B cell (primary cell): ENCODE measurements around the gene FAM83B. TPM values are rescaled to one million over a fixed set of nuclear protein-coding genes. Genes with fewer than 3 reads are reported as not detected.

ENCODE experiments used
- ATAC-seq: fragments of 200-7000 bp; cut with Tn5 transposase; one replicate; pipeline ENCODE4 v1.10.0; 2021; ENCODE audit warnings: low read depth, mild to moderate bottlenecking, moderate number of reproducible peaks, moderate library complexity
- CTCF ChIA-PET: fragments of 350-600 bp; sonication (Branson Sonifier 250); formaldehyde crosslinking; loops from one replicate; lab custom pipeline; 2021; ENCODE audit warnings: antibody characterized with exemption, inconsistent platforms; lab: Charles Lee
- POLR2A ChIA-PET: fragments of 350-600 bp; sonication (Branson Sonifier 250); formaldehyde crosslinking; loops from one replicate; lab custom pipeline; 2021; ENCODE audit warnings: antibody characterized with exemption; lab: Charles Lee
- DNase-seq: peaks from one replicate; pipeline ENCODE4 v3.0.0; 2013
- H2AFZ ChIP-seq: 2 replicates; pipeline ENCODE4 v1.6.1; 2012; ENCODE audit warnings: mild to moderate bottlenecking, low read depth, low read length; ENCODE audit not compliant: insufficient read depth, poor library complexity, severe bottlenecking
- H3K27ac ChIP-seq, 2 donors: 1 replicate in 1 of 2; 2 replicates in 1 of 2; pipeline ENCODE4 v1.5.1; 2012 to 2013; ENCODE audit warnings: low read length in 2 of 2, mild to moderate bottlenecking in 2 of 2, moderate library complexity in 1 of 2
- H3K27me3 ChIP-seq, 4 experiments: fragments of 200-600 bp in 1 of 4; sonication (generic) in 1 of 4; replicated peaks in 1 of 4; 1 replicate in 2 of 4; 2 replicates in 2 of 4; pipeline versions ENCODE4 v1.6.1 to v1.7.0; 2013 to 2016; ENCODE audit warnings: low read length in 3 of 4, mild to moderate bottlenecking in 2 of 4, mixed read lengths in 1 of 4, moderate library complexity in 1 of 4; ENCODE audit not compliant: insufficient read depth in 4 of 4, control insufficient read depth in 3 of 4; ENCODE audit errors: control extremely low read depth in 1 of 4
- H3K36me3 ChIP-seq, 2 experiments: replicated peaks in 1 of 2; 1 replicate in 1 of 2; 2 replicates in 1 of 2; pipeline versions ENCODE4 v1.6.1 to v1.7.1; 2013; ENCODE audit warnings: low read length in 1 of 2; ENCODE audit not compliant: insufficient read depth in 2 of 2, control insufficient read depth in 1 of 2; ENCODE audit errors: control extremely low read depth in 1 of 2, extremely low read depth in 1 of 2
- H3K4me1 ChIP-seq, 2 donors: fragments of 200-600 bp in 1 of 2; sonication (generic) in 1 of 2; 1 replicate in 1 of 2; 2 replicates in 1 of 2; pipeline versions ENCODE4 v1.5.1 to v1.6.1; 2013 to 2017; ENCODE audit warnings: low read length in 2 of 2; ENCODE audit not compliant: control insufficient read depth in 2 of 2, insufficient read depth in 2 of 2
- H3K4me2 ChIP-seq: replicated peaks from 2 replicates; pipeline ENCODE3; 2012; ENCODE audit warnings: mild to moderate bottlenecking, low read depth, low read length; ENCODE audit not compliant: poor library complexity, severe bottlenecking
- H3K4me3 ChIP-seq, 5 experiments: fragments of 200-600 bp in 1 of 5; sonication (generic) in 1 of 5; 1 replicate in 3 of 5; 2 replicates in 2 of 5; pipeline versions ENCODE4 v1.5.1 to v1.7.0; 2011 to 2016; ENCODE audit warnings: low read length in 4 of 5, mild to moderate bottlenecking in 4 of 5, low read depth in 2 of 5, control low read depth in 1 of 5, moderate library complexity in 1 of 5; ENCODE audit not compliant: insufficient read depth in 1 of 5; ENCODE audit errors: control extremely low read depth in 1 of 5, extremely low read depth in 1 of 5
- H3K79me2 ChIP-seq: fragments of 200-600 bp; sonication (generic); one replicate; pipeline ENCODE4 v1.6.0; 2016; ENCODE audit warnings: low read length; ENCODE audit not compliant: control insufficient read depth, insufficient read depth
- H3K9ac ChIP-seq: fragments of 200-600 bp; sonication (generic); 2 replicates; pipeline ENCODE4 v1.6.1; 2017; ENCODE audit warnings: mild to moderate bottlenecking, low read length, moderate library complexity
- H3K9me3 ChIP-seq, 3 donors: one replicate each; pipeline versions ENCODE4 v1.6.1 to v1.7.1; 2013; ENCODE audit warnings: low read length in 2 of 3; ENCODE audit not compliant: control insufficient read depth in 2 of 3, insufficient read depth in 1 of 3; ENCODE audit errors: control extremely low read depth in 1 of 3
- H4K20me1 ChIP-seq: 2 replicates; pipeline ENCODE4 v1.6.0; 2012; ENCODE audit warnings: mild to moderate bottlenecking, low read length; ENCODE audit not compliant: insufficient read depth, control insufficient read depth, poor library complexity, severe bottlenecking
- H3K27ac Mint-ChIP-seq: one replicate; pipeline ENCODE4 v1.8.0; 2021; ENCODE audit warnings: mixed read lengths
- H3K27me3 Mint-ChIP-seq: one replicate; pipeline ENCODE4 v1.8.0; 2021; ENCODE audit warnings: mixed read lengths
- H3K4me1 Mint-ChIP-seq: one replicate; pipeline ENCODE4 v1.8.0; 2021; ENCODE audit warnings: mixed read lengths
- H3K4me3 Mint-ChIP-seq: one replicate; pipeline ENCODE4 v1.8.0; 2021; ENCODE audit warnings: mixed read lengths
- H3K9me3 Mint-ChIP-seq: one replicate; pipeline ENCODE4 v1.8.0; 2022; ENCODE audit warnings: mixed read lengths; ENCODE audit not compliant: insufficient read depth
- EZH2 ChIP-seq: IDR thresholded peaks from 2 replicates; pipeline ENCODE4 v1.6.1; 2012; ENCODE audit warnings: borderline replicate concordance, low read depth, mild to moderate bottlenecking, moderate library complexity, low read length; ENCODE audit not compliant: insufficient read depth, poor library complexity, severe bottlenecking
- WGBS: methylation state at CpG from one replicate; pipeline ENCODE4 v1.1.5; 2013; ENCODE audit warnings: missing lambda C conversion rate; ENCODE audit not compliant: insufficient coverage; 5-methylcytosine and 5-hydroxymethylcytosine counted together
- intact Hi-C: fragments of 100-400 bp; cut with micrococcal nuclease; formaldehyde crosslinking; loops from one replicate; pipeline ENCODE4 v1.10.0; 2022
- polyA plus RNA-seq: library from polyadenylated mRNA; depleted of rRNA; stranded (reverse); fragments of >200 nt; gene quantifications from 2 replicates; pipeline ENCODE4 v1.2.3, GENCODE V29; 2012
- total RNA-seq, 2 donors: library from RNA; stranded (reverse); fragments of 120-200 nt in 1 of 2; gene quantifications; 1 replicate in 1 of 2; 2 replicates in 1 of 2; pipeline versions ENCODE4 v1.2.3 to v1.2.4, GENCODE V29; 2013 to 2022
- TF ChIP-seq, protein P1 (sequence below): fragments of 200-600 bp; IDR thresholded peaks from one replicate; pipeline ENCODE4 v1.8.0; 2022; ENCODE audit warnings: antibody characterized with exemption, mild to moderate bottlenecking

FAM83B gene
- total and polyA plus RNA-seq, 2 donors (not counting 1 experiment from before 2014, with no cell fraction given) = not detected

GRCh38 chr6:54932622-54933021 is 86.1 kb downstream of the FAM83B start:
- TF ChIP-seq EZH2 = no peak
- TF ChIP-seq, protein P1, sequence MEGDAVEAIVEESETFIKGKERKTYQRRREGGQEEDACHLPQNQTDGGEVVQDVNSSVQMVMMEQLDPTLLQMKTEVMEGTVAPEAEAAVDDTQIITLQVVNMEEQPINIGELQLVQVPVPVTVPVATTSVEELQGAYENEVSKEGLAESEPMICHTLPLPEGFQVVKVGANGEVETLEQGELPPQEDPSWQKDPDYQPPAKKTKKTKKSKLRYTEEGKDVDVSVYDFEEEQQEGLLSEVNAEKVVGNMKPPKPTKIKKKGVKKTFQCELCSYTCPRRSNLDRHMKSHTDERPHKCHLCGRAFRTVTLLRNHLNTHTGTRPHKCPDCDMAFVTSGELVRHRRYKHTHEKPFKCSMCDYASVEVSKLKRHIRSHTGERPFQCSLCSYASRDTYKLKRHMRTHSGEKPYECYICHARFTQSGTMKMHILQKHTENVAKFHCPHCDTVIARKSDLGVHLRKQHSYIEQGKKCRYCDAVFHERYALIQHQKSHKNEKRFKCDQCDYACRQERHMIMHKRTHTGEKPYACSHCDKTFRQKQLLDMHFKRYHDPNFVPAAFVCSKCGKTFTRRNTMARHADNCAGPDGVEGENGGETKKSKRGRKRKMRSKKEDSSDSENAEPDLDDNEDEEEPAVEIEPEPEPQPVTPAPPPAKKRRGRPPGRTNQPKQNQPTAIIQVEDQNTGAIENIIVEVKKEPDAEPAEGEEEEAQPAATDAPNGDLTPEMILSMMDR = no peak
- H4K20me1 ChIP-seq = no peaks in the 10 kb centered on the region
- intact Hi-C loops = no loop called here
- Mint-ChIP-seq H3K27ac (no peak overlapping the region), H3K9me3 (peaks cover 15% of the 10 kb centered on the region), H3K4me1 (no peaks in the 10 kb centered on the region), H3K27me3 (no peaks in the 10 kb centered on the region), H3K4me3 (no peak overlapping the region)
- H3K27me3 ChIP-seq = no peaks in the 10 kb centered on the region
- peaks cover 1 to 9% (median 4%) of the 10 kb centered on the region in 3 donors for H3K9me3 ChIP-seq
- H3K4me2 ChIP-seq = no peak overlapping the region
- no peak overlapping the region for H3K27ac ChIP-seq
- ATAC-seq (no peak), DNase-seq (no peak)
- no peak overlapping the region for H3K4me3 ChIP-seq
- POLR2A ChIA-PET = no interaction called here
- no peaks in the 10 kb centered on the region for H3K4me1 ChIP-seq
- H3K9ac ChIP-seq = no peak overlapping the region
- no peaks in the 10 kb centered on the region for H3K79me2 ChIP-seq
- H2AFZ ChIP-seq = no peak overlapping the region
- H3K36me3 ChIP-seq = no peaks in the 10 kb centered on the region
- CTCF ChIA-PET = no interaction called here

GRCh38 chr6:54935739-54936138 is 89.2 kb downstream of the FAM83B start:
- WGBS = 73% methylated on average over 2 of the region's 5 CpGs
- TF ChIP-seq, protein P1 = no peak
- no peak for TF ChIP-seq EZH2
- no peak overlapping the region for H2AFZ ChIP-seq
- Mint-ChIP-seq H3K27me3 (no peaks in the 10 kb centered on the region), H3K4me3 (no peak overlapping the region), H3K9me3 (peaks cover 11% of the 10 kb centered on the region), H3K4me1 (no peaks in the 10 kb centered on the region), H3K27ac (no peak overlapping the region)
- peaks cover 1 to 9% (median 4%) of the 10 kb centered on the region in 3 donors for H3K9me3 ChIP-seq
- H3K9ac ChIP-seq = no peak overlapping the region
- ChIA-PET POLR2A (no interaction called here), CTCF (no interaction called here)
- no peaks in the 10 kb centered on the region for H4K20me1 ChIP-seq
- H3K79me2 ChIP-seq = no peaks in the 10 kb centered on the region
- H3K4me3 ChIP-seq = no peak overlapping the region
- no peak overlapping the region for H3K27ac ChIP-seq
- H3K27me3 ChIP-seq = no peaks in the 10 kb centered on the region
- H3K36me3 ChIP-seq = no peaks in the 10 kb centered on the region
- ATAC-seq (no peak), DNase-seq (no peak)
- H3K4me2 ChIP-seq = no peak overlapping the region
- H3K4me1 ChIP-seq = no peaks in the 10 kb centered on the region
- intact Hi-C loops = no loop called here
